GM18868 (cell line): ENCODE results near the gene NDUFAF3.
"Not testable (repeated sequence)": the region's sequence is repeated elsewhere in the genome, so short reads cannot be mapped to it uniquely, and the experiment has no call there.

ENCODE experiments used
- ATAC-seq: cut with Tn5 transposase; IDR thresholded peaks from one replicate; pipeline ENCODE4 v1.9.1; 2021; ENCODE audit warnings: mild to moderate bottlenecking, moderate library complexity; ENCODE audit not compliant: unreplicated experiment

The NDUFAF3 gene

DNA sequence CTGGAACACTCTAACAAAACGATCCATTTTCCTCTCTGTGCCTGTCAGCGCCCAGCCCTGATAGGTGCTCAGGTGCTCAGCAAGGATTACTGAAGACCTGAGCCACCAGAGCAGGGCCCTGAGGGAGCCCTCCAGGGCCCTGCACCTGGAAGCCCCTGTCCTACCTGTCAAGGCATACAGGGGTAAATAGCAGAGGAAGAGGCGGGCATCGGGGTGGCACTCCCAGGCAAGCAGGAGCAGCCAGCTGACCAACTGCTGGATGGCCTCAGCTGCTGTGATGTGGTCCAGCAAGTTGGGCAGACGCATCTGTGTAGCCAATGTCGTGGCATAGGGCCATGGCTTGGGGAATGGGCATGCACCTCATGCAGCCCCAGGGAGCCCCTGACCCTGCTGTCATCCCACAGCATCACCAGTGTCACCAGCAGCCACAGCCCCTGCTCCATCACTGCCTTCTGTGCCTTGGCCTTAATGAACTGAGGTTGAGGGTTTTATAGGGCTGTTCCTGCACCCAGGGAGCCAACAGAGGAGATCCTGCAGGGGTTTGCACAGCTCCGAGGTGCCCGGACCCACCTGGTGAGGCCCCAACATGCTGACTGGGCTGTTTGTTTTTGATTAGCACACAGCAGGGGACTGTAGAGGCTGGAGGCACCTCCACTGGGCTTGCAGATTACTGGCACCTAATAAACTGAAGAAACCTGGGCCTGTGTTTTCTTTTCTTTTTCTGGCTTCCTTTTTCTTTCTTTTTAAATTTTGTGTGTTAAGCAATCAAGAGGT lies 22.6 kb upstream of the NDUFAF3 start:
- ATAC-seq, result no peak

DNA sequence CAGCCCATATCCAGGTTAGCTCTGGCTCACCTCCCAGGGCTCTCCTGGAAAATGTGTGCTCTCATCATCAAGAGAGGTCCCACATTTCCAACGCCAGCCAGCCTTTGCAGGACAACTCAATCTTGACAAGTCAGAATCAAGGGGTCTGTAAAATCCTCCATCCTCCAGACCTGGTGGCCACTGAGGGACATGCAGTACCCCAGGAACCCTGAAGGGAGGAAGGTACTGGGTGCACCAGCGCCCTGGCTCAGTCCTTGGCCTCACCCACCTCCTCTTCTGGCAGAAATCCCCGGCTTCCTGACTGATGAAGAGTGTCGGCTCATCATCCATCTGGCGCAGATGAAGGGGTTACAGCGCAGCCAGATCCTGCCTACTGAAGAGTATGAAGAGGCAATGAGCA lies 20.8 kb upstream of the NDUFAF3 start:
- no peak for ATAC-seq

DNA sequence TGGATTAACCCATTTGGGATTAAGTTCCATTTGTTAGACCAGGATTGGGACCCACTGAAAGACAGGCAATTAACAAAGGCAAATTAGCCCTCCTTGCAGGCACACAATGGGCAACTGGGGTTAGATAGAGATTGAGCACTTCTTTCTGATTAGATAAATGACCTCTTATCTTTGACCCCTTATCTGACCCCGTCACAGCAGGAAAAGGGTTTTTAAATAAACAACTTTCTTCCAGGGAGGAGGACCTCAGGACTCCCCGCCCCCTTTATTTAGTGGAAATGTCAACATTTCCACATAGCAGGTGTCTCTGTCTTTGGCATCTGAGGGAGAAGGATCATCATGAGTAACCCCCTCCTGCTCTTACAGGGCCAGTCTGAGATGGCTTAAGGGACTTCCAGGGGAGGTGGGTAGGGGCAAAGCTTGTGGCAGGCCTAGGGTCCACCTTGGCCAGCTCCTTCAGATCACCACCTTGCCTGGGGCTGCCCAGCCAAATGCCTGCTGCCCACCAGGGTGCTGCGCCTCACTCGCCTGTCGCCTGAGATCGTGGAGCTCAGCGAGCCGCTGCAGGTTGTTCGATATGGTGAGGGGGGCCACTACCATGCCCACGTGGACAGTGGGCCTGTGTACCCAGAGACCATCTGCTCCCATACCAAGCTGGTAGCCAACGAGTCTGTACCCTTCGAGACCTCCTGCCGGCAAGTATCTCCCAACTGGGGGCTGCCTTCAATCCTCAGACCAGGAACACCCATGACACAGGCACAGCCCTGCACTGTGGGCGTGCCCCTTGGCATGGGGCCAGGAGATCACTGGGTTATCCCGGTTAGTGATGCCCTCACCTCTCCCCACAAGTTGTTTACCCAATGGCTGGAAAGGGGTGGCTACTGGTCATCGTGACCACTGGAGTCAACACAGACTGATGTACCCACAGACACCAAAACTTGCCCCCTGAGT lies 17.3 kb upstream of the NDUFAF3 start:
- no peak for ATAC-seq

DNA sequence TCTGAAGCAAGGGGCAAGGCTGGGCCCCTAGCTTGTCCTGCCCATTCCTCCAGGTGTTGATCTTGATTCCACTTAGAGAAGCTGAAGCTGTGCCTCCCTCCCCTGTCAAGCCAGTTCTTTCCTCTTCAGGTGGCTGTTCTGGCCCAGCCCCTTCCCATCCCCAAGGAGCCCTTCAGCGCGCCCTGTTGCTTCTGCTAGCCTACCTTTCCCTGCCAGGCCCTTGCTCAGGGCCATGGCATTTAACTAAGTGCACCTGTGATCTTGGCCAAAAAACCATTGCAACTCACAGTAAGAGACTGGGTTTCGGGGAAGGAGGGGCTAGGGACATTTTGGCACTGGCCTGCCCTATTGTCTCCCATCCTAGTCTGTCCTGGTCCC lies 16.6 kb upstream of the NDUFAF3 start:
- no peak for ATAC-seq

DNA sequence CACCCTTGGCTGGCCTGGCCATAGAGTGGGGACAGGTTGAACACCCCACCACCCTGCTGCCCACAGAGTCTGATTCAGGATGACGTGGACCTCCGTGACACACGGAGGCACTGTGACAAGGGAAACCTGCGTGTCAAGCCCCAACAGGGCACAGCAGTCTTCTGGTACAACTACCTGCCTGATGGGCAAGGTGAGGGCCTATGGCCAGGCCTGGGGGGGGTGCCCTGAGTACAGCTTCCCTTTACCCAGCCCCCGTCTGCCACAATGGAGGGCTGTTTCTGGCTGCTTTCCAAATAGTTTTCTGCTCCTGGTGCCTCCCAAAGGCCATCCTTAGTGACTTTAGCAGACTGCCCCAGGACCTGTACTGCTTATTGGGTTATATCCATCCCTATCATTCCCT lies 15.9 kb upstream of the NDUFAF3 start:
- no peak for ATAC-seq

DNA sequence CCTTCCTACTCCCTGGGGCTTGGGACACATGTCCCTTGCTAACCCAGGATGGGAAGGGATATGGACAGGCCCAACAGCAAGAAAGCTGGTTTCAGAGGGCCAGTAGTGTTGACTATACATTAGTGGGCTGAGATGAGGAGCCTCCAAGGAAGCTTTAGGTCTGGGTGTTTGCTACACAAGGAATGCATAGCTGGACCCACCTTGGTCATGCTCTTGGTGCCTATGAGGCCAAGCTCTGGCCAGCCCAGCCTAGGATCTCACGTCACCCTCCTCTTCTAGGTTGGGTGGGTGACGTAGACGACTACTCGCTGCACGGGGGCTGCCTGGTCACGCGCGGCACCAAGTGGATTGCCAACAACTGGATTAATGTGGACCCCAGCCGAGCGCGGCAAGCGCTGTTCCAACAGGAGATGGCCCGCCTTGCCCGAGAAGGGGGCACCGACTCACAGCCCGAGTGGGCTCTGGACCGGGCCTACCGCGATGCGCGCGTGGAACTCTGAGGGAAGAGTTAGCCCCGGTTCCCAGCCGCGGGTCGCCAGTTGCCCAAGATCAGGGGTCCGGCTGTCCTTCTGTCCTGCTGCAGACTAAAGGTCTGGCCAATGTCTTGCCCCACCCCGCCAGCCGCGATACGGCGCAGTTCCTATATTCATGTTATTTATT lies 15.4 kb upstream of the NDUFAF3 start:
- no peak for ATAC-seq

DNA sequence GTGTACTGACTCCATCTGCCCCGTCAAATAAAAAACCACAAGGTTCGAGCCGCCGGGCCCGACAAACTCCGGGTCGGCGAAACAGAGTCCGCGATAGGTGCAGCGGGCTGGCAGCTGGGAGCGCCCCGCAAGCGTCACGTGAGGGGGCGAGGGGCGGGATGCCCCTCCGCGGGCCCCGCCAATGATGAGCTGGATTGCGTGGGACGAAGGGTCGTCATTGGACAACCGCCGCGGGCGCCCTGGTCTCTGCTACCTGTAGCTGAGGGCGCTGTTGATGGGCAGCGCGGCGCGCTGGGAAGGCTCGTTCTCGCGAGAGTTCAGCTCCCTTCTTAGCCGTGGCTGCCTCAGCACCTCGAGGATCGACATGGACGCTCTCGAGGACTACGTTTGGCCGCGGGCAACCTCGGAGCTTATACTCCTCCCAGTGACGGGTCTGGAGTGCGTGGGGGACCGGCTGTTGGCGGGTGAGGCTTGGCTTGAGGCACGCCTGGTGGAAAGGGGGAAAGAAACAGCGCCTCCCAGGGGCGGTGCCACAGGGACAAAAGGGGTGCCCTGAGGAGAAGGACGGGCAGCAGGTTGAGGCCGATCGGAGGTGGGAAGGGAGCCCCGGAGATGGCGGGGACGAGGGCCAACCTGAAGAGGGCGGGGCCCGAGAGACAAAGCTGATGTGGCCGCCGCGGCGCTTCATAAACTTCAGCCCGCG lies 14.7 kb upstream of the NDUFAF3 start, which contains the start of gene WDR6:
Gene WDR6, plus strand, starts transcription at position 324 of the 703 bp plus-strand sequence. Its CDS starts 41 bp downstream, at position 365.
- peak; percentile 87 for ATAC-seq

DNA sequence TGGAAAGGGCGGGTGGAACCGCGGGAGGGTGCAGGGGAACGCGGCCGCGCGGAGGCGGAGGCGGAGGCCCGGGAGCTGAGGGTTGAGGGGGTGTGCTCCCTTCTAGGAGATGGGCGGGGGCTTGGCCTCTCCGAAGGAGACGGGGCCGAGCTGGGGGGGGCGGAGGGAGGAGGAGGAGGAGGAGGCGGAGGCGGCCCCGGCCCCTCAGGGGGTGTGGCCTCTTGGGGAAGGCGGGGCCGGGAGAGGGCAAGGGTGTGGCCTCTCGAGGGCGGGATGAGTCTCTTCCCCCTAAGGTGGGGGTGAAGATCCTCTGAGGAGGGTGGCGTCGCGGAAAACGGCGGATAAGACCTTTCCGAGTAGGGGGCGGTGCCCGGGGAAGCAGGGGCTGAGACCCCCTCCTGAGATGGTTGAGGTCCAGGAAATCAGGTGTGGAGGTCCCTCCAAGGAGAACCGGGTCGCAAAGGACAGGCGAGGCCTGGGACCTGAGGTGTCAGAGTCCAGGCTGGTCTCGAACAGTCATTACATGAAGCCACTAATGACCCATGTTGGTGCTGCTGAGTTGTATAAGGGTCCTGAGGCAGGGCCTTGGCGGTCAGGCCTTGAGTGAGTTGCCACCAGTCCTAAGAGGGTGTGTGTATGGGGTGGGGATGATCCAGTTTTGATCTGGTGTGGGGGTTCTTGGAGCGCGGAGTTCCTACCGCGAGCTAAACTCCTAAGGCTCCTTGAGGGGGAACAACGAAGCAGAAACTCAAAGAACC lies 14.0 kb upstream of the NDUFAF3 start:
- peak; percentile 37 for ATAC-seq

DNA sequence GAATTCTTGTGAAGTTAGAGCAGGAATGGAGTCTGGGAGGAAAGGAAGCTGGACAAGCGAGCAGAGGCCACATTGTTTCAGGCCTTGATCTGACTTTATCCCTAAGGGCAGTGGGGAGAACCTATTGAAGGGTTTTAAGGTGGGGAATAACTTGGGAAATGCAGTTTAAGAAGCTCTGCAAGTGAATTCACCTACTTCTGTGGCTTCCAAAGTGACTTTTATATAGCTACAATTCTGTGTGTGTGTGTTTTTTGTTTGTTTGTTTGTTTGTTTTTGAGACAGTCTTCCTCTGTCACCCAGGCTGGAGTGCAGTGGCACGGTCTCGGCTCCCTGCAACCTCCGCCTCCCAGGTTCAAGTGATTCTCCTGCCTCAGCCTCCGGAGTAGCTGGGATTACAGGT lies 13.3 kb upstream of the NDUFAF3 start:
- ATAC-seq, result not testable (repeated sequence)

DNA sequence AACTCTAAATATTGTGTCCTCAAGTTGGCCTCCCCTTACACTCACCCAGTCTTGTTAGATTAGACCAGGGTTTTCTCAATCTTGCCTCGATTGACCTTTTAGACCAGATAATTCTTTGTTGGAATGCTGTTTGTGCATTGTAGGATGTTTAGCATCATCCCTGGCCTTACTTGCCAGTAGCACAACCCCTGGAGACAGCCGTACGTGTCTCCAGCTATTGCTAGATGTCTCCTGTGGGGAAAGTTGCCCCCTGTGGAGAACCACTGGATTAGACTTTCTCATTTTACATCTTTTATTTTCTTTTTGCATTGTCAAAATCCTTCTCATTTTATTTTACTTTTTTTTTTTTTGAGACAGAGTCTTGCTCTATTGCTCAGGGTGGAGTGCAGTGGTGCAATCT lies 12.5 kb upstream of the NDUFAF3 start:
- ATAC-seq, result no peak

DNA sequence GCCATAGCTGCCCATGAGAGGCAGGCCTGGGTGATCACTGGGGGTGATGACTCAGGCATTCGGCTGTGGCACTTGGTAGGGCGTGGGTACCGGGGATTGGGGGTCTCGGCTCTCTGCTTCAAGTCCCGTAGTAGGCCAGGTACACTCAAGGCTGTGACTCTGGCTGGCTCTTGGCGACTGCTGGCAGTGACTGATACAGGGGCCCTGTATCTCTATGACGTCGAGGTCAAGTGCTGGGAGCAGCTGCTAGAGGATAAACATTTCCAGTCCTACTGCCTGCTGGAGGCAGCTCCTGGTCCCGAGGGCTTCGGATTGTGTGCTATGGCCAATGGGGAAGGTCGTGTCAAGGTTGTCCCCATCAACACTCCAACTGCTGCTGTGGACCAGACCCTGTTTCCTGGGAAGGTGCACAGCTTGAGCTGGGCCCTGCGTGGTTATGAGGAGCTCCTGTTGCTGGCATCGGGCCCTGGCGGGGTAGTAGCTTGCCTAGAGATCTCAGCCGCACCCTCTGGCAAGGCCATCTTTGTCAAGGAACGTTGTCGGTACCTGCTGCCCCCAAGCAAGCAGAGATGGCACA lies 9.4 kb upstream of the NDUFAF3 start:
- no peak for ATAC-seq

DNA sequence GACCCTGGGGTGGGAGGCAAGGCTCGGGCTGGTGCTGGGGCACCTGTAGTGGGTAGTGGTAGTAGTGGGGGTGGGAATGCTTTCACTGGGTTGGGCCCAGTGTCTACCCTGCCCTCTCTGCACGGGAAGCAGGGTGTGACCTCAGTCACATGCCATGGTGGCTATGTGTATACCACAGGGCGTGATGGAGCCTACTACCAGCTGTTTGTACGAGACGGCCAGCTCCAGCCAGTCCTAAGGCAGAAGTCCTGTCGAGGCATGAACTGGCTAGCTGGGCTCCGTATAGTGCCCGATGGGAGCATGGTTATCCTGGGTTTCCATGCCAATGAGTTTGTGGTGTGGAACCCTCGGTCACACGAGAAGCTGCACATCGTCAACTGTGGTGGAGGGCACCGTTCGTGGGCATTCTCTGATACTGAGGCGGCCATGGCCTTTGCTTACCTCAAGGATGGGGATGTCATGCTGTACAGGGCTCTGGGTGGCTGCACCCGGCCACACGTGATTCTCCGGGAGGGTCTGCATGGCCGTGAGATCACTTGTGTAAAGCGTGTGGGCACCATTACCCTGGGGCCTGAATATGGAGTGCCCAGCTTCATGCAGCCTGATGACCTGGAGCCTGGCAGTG lies 8.7 kb upstream of the NDUFAF3 start:
- no peak for ATAC-seq

DNA sequence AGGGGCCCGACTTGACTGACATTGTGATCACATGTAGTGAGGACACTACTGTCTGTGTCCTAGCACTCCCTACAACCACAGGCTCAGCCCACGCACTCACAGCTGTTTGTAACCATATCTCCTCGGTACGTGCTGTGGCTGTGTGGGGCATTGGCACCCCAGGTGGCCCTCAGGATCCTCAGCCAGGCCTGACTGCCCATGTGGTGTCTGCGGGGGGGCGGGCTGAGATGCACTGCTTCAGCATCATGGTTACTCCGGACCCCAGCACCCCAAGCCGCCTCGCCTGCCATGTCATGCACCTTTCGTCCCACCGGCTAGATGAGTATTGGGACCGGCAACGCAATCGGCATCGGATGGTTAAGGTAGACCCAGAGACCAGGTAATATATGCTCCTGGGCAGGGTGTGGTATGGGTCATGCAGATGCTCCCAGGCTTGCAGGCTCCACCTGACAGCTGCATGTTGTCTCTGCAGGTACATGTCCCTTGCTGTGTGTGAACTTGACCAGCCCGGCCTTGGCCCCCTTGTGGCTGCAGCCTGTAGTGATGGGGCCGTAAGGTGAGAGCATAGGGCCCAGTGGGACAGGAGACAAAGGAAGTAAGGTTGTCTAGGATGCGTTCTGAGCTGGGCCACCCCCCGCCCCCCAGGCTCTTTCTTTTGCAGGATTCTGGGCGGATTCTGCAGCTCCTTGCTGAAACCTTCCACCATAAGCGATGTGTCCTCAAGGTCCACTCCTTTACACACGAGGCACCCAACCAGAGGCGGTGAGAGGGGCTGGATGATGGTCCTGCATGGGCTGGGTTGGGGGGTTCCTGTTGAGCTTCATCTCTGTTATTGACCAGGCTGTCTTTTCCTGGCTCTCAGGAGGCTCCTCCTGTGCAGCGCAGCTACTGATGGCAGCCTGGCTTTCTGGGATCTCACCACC lies 7.9 kb upstream of the NDUFAF3 start:
- no peak for ATAC-seq

DNA sequence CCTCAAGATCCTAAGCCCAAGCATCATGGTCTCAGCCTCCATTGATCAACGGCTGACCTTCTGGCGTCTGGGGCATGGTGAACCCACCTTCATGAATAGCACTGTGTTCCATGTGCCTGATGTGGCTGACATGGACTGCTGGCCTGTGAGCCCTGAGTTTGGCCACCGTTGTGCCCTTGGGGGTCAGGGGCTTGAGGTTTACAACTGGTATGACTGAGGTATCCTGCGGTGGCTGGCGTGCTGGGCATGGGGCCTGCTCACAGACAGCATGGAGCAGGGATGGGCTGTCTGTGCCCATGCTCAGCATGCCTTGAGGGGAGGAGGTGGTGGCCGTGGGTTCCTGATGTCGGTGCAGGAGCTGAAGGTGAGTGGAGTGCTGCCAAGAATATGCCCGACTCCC lies 6.8 kb upstream of the NDUFAF3 start:
- no peak for ATAC-seq

DNA sequence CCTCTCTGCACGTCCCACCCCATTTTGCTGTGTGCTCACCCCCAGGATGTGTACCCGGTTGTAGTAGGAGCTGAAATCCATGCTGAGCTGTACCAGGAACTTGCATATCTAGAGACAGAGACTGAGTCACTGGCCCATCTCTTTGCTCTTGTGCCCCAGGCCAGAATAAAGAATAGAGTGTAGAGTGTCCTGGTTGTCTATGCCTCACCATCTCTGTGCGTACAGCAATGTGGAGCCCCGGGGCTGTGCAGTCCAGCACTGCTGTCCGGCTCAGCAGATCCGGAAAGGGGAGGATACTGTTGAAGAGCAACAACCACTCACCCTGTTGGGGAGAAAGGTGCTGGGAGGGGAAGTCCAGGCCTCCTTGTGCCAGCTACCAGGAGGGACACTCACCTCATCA lies 6.2 kb upstream of the NDUFAF3 start:
- ATAC-seq, result no peak

DNA sequence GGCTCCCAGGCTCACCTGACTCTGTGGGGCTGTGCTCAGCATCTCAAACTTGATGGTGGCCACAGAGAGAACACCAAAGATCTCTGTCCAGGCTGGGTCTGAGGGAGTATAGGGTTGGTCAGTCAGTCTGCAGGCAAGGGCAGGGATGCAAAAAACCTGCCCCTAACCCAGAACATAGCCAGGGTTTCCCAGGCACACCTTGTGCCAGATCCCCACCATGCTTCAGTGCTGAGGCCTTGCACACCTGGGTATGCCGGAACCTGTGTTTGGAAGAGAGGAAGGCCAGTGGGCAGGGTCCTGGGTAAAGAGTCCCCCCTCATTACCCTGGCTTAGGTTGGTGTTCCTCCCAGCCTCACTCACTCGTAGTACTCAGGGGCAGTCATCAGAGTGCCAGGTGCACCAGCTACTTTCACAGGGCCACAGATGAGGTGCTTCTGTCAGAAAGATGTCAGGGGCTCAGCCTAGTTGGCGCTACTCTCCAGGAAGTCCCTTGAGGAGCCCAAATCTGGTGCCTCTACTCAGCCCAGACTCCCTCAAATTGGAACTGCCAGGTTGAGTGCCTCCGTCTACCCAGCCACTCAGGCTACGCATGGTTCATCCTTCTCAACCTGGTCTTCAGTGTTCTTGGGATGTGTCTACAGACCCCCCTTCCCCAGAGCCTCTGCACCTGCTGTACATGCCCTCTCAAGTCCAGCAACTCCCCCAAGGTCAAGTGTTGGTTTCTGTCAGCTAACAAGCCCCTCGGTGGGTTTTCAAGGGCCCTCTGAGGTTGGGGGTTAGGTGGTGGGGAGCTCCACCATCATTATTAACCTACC lies 5.3 kb upstream of the NDUFAF3 start:
- ATAC-seq, result no peak

DNA sequence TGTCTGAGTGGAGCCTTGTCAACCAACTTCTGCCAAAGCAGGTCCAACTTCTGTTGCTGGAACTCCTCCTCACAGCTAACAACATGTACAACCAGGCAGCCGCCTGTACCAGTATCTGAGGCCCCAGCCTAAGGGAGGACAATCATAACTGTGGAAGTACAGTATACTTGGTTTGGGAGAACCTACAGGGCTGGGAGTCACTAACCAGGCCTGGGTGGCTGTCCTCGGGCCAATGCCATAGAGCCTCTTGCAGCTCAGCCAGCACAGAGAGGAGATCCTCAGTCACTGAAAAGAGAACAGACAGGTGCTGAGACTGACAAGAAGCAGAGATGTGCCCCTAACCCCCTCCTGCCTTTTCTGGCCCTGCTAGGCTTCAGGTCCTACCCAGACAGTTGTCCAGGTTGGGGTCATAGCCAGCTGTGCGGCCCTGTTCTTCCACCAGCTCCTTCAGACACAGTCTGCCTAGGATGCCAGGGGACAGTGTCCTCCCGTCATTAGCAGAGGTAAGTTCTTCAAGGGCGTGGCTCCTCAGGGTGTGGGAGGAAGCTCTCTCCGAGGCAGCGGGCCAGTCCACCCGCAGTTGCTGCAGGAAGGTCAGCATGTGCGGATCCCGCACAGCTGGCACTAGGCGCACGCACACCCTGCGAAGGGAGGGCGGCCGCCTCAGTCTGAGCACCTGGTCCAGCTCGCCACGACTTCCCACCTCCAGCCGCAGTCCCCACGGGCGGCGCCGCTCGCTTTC lies 4.5 kb upstream of the NDUFAF3 start:
- ATAC-seq, result no peak
